ENCODE measurements around the gene C12orf54. TPM values are rescaled to one million over a fixed set of nuclear protein-coding genes. Genes with fewer than 3 reads are reported as not detected.
"Not testable (repeated sequence)": the region's sequence is repeated elsewhere in the genome, so short reads cannot be mapped to it uniquely, and the experiment has no call there.

C12orf54 gene
- total RNA-seq, 1 donor from 2014 or later, result not detected

- no peak overlapping the region for H3K27ac ChIP-seq
- no peaks in the 10 kb centered on the region for H3K36me3 ChIP-seq
- H3K9me3 ChIP-seq, result no peaks in the 10 kb centered on the region
- H3K4me3 ChIP-seq, result no peak overlapping the region
- TF ChIP-seq POLR2AphosphoS5 (IDR thresholded peaks at IDR 0.05; ENCODE audit: insufficient read depth in 1 of 2, low read depth in 1 of 2), result no peak
- TF ChIP-seq CTCF (IDR thresholded peaks at IDR 0.05), result no peak
- no peak for TF ChIP-seq POLR2A (IDR thresholded peaks at IDR 0.05)
- intact Hi-C loops (cut with DNase I), result no loop called here
- H3K27me3 ChIP-seq, result no peaks in the 10 kb centered on the region
- H3K4me1 ChIP-seq, result no peaks in the 10 kb centered on the region
- DNase-seq (ENCODE audit: extremely low spot score in 2 of 2), result no peak
Observed at GRCh38 chr12:48447755-48448154, 34.5 kb upstream of the C12orf54 start.

- Histone ChIP-seq H3K4me1 (no peaks in the 10 kb centered on the region), H3K27me3 (no peaks in the 10 kb centered on the region), H3K9me3 (no peaks in the 10 kb centered on the region), H3K36me3 (no peaks in the 10 kb centered on the region), H3K4me3 (no peak overlapping the region), H3K27ac (no peak overlapping the region)
- no peak for DNase-seq (ENCODE audit: extremely low spot score in 2 of 2)
- intact Hi-C loops (cut with DNase I), result no loop called here
- TF ChIP-seq CTCF (IDR thresholded peaks at IDR 0.05), result no peak
- no peak for TF ChIP-seq POLR2A (IDR thresholded peaks at IDR 0.05)
- TF ChIP-seq POLR2AphosphoS5 (IDR thresholded peaks at IDR 0.05; ENCODE audit: insufficient read depth in 1 of 2, low read depth in 1 of 2), result no peak
Observed at GRCh38 chr12:48451372-48451771, 30.9 kb upstream of the C12orf54 start.

GRCh38 chr12:48452961-48453360 lies 29.3 kb upstream of the C12orf54 start:
- H3K9me3 ChIP-seq; H3K27ac ChIP-seq; DNase-seq (ENCODE audit: extremely low spot score in 2 of 2); H3K27me3 ChIP-seq; H3K36me3 ChIP-seq; intact Hi-C loops (cut with DNase I); H3K4me1 ChIP-seq; H3K4me3 ChIP-seq: not testable (repeated sequence)

GRCh38 chr12:48454667-48455066 lies 27.6 kb upstream of the C12orf54 start:
- no peak for DNase-seq (ENCODE audit: extremely low spot score in 2 of 2)
- H3K36me3 ChIP-seq, result no peaks in the 10 kb centered on the region
- no peaks in the 10 kb centered on the region for H3K9me3 ChIP-seq
- no peaks in the 10 kb centered on the region for H3K4me1 ChIP-seq
- TF ChIP-seq POLR2AphosphoS5 (IDR thresholded peaks at IDR 0.05; ENCODE audit: insufficient read depth in 1 of 2, low read depth in 1 of 2) (no peak), POLR2A (IDR thresholded peaks at IDR 0.05) (no peak), CTCF (IDR thresholded peaks at IDR 0.05) (no peak)
- no peak overlapping the region for H3K27ac ChIP-seq
- intact Hi-C loops (cut with DNase I), result no loop called here
- no peak overlapping the region for H3K4me3 ChIP-seq
- H3K27me3 ChIP-seq, result no peaks in the 10 kb centered on the region

GRCh38 chr12:48455116-48455515 lies 27.2 kb upstream of the C12orf54 start:
- no peak overlapping the region for H3K4me3 ChIP-seq
- intact Hi-C loops (cut with DNase I), result no loop called here
- no peak for DNase-seq (ENCODE audit: extremely low spot score in 2 of 2)
- H3K27me3 ChIP-seq, result no peaks in the 10 kb centered on the region
- no peaks in the 10 kb centered on the region for H3K36me3 ChIP-seq
- no peaks in the 10 kb centered on the region for H3K4me1 ChIP-seq
- no peak overlapping the region for H3K27ac ChIP-seq
- H3K9me3 ChIP-seq, result no peaks in the 10 kb centered on the region
- no peak for TF ChIP-seq POLR2A (IDR thresholded peaks at IDR 0.05)
- no peak for TF ChIP-seq POLR2AphosphoS5 (IDR thresholded peaks at IDR 0.05; ENCODE audit: insufficient read depth in 1 of 2, low read depth in 1 of 2)
- no peak for TF ChIP-seq CTCF (IDR thresholded peaks at IDR 0.05)

- no peaks in the 10 kb centered on the region for H3K36me3 ChIP-seq
- no peak overlapping the region for H3K4me3 ChIP-seq
- no peaks in the 10 kb centered on the region for H3K4me1 ChIP-seq
- intact Hi-C loops (cut with DNase I), result no loop called here
- no peaks in the 10 kb centered on the region for H3K9me3 ChIP-seq
- TF ChIP-seq POLR2AphosphoS5 (IDR thresholded peaks at IDR 0.05; ENCODE audit: insufficient read depth in 1 of 2, low read depth in 1 of 2), result no peak
- no peak for TF ChIP-seq CTCF (IDR thresholded peaks at IDR 0.05)
- no peak for TF ChIP-seq POLR2A (IDR thresholded peaks at IDR 0.05)
- H3K27ac ChIP-seq, result no peak overlapping the region
- no peak for DNase-seq (ENCODE audit: extremely low spot score in 2 of 2)
- H3K27me3 ChIP-seq, result no peaks in the 10 kb centered on the region
Observed at GRCh38 chr12:48459259-48459658, 23.0 kb upstream of the C12orf54 start.

- H3K27me3 ChIP-seq; DNase-seq (ENCODE audit: extremely low spot score in 2 of 2); intact Hi-C loops (cut with DNase I); H3K9me3 ChIP-seq; H3K4me1 ChIP-seq; H3K27ac ChIP-seq; H3K36me3 ChIP-seq; H3K4me3 ChIP-seq: not testable (repeated sequence)
Observed at GRCh38 chr12:48469027-48469426, 13.3 kb upstream of the C12orf54 start.

Measured in vagina (tissue), 2 donors.